Raji (cell line): Measurements from ENCODE around the gene SPATA31D1.

Source experiments
- POLR2A ChIP-seq: IDR thresholded peaks from 2 replicates; pipeline ENCODE4 v1.6.1; 2011; ENCODE audit warnings: low read depth, low read length, control low read depth; ENCODE audit not compliant: insufficient read depth

Gene SPATA31D1

DNA sequence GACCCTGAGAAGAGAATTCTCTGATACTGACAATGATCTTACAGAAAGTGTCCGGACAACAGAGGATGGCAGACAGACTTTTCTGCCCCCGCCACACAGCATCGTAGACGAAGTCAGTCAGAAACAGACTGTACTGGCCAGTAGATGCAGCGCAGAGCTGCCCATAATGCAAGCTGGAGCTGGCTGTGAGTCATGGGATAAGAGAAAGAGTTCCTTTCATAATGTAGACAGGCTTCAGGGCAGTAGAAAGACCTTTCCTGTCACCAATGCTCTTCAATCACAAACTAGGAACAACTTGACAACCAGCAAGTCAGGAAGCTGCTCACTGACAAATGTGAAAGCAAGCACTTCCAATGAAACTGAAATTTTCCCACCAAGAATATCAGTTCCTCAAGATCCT, 5.1 kb downstream of the SPATA31D1 start:
- no peak for TF ChIP-seq POLR2A

DNA sequence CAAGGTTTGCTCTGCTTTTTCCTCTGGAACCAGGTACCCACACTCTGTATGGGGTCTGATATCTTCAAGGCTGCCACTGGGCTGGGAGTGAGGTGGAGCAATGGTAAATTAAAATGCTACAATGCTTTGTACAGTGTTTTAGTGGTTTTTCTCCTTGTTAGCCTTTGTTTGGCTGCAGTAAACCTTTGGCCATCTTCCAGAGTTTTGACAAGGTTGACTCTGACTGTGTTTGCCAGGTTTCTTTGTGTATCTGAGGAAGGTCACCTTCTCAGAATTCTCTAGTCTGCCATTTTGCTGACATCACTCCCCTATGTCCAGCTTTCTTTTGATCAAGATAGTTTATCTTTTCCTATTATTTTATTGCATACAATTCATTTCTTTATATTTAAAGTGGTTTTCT, 11.2 kb downstream of the SPATA31D1 start:
- no peak for TF ChIP-seq POLR2A

DNA sequence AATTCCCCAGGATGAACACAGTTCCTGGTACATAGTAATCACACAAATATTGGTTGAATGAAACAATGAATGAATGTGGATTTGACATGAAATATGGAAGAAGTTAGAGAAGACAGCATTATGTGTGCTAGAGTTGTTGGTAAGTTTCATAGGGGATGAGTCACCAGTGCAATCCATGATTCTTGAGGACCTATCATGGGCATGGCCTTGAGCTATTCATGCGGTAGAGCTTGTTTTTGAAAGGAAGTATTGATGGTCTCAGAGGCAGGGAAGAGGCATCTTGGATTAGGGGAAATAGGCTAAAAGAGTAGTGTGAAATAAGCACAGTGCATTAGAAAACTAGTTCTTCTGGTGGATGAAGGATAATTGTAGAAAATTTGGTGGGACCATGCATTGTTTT, 22.1 kb downstream of the SPATA31D1 start:
- TF ChIP-seq POLR2A = no peak

DNA sequence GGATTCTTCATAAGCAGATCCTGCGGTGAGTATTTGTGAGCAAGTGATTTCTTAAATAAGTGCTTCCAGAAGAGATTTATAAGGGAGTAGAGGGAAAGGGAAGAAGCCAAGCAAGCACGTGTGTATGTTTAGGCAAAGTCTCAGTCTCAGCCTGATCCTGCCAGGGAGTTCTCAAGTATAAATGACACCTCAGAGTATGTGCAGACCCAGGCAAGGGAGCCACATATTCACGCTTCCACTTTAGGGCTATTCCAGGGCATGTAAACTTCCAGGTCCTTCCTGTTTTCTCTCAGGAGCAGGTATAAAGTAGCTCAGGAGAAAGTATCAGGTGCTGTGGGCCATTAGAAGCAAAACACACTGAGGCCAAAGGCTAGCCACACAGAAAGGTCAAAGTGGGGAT, 22.6 kb downstream of the SPATA31D1 start:
- no peak for TF ChIP-seq POLR2A

DNA sequence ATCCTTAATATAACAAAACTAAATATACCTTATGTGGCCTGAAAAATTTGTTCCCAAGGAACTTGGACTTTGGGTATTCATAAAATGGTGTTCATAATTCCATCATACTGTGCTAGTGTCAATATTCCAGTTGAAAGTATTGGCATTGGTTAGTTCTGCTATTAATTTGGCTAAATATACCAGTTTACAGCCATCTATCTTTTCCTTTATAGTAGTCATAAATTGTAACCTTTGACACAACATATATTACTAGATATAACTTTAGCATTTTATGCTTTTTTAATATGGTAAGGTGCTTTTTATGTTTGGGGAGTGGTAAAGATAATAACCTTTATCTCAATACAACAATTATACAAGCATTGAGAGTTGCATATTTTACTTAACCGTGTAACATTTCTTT, 23.7 kb downstream of the SPATA31D1 start:
- no peak for TF ChIP-seq POLR2A

DNA sequence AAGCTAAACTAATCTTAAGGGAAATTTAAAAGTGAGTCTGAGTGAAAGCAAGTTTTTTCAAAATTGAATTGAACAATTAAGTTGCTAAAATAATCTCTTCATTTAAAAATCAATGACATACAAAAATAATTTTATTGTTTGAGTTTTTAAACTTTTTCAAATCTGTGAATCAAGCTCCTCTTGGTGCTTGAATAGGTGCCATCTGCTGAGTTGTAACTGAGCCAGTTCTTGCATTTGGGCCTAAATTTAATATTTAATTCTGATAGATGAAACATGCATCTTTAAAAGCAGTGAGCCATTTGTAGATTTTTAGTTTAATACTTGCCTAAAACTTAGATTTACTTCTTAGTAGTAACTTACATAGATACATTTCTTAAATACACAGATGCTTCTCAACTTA, 31.8 kb downstream of the SPATA31D1 start:
- TF ChIP-seq POLR2A = no peak

DNA sequence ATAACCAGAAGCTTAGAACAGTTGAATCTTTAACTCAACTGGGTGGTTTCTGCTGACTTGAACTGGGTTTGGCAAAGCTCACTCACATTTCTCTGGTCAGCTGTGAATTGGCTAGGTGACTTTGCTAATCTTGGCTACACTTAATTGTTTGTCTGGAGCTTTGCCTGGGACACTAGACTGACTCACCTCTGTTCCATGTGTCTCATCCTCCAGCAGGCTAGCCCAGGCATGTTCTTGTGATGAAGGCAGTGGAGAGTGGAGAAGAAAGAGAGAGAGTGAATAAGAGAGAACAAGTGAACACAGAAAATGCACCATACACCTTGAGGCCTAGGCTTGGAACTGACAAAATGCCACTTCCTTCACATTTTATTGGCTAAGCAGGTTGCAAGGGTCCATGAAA, 32.6 kb downstream of the SPATA31D1 start:
- TF ChIP-seq POLR2A = no peak

DNA sequence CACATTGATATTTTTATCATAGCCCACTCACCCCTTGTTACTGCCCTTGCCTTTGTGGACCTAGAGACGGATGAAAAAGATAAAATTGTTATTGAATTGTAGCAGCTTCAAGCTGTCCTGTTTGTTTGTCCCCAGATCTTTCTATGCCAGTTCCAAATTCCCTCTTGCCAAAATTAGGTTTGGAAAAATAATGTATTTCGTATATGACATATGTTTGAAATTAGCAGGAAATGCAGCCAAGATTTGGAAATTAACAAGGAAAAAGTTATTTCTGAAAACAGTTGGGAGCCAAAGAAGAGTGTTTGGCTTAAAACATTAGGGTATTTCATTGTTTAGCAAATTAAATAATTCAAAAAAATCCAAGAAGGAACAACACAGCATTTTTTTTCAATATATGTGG, 33.5 kb downstream of the SPATA31D1 start:
- TF ChIP-seq POLR2A = no peak

DNA sequence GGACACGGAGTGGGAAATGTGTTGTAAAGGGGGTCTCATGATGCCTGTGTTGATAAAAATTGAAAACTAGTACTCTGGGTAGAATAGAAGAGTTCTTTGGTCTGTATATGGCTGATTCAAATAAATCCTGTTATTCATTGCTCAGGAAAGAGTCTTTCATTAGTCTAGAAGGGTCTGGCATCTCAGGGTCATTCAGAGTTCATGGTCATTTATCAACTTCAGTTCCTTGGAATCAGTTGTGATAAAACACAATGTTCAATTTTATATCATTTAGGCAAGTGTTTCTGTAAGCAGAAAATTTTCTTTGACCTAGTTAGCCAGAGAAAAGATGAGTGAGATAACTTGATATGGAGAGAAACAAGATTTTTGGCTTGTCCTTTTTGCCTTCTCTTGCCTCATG, 36.3 kb downstream of the SPATA31D1 start:
- TF ChIP-seq POLR2A = no peak

DNA sequence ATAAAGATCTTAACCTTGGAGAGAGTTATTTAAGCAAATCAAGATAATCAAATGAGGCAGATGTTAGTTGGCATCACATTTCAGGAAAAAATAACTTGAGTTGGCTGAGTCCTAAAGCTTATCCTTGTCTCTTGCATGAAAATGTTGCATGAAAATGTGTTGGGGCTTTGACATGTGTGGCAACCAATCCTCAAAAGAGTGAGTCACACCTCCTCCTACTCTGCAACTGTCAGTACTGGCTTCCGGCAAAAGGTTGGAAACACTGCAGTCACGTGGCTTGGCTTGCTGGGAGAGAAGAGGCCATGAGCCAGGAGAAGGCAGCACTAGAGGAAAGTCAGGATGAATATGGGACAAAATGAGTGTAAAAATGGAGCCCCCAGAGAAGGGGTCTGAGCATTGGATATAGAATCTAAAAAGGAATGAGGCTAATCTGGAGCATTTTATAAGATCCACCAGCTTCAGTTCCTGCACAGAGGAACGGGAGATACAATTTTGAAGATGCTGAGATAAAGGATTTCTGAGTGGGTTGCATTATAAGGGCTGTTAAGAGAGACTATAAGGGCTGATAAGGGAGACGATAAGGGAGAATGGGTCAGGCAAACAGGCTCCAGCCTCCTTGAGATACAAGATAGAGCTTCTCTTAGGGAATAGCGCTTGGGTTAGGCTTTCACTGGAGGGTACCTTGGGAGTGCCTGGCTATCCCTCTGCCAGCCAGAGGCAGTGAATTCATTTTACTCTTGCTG, 43.1 kb downstream of the SPATA31D1 start:
- no peak for TF ChIP-seq POLR2A

DNA sequence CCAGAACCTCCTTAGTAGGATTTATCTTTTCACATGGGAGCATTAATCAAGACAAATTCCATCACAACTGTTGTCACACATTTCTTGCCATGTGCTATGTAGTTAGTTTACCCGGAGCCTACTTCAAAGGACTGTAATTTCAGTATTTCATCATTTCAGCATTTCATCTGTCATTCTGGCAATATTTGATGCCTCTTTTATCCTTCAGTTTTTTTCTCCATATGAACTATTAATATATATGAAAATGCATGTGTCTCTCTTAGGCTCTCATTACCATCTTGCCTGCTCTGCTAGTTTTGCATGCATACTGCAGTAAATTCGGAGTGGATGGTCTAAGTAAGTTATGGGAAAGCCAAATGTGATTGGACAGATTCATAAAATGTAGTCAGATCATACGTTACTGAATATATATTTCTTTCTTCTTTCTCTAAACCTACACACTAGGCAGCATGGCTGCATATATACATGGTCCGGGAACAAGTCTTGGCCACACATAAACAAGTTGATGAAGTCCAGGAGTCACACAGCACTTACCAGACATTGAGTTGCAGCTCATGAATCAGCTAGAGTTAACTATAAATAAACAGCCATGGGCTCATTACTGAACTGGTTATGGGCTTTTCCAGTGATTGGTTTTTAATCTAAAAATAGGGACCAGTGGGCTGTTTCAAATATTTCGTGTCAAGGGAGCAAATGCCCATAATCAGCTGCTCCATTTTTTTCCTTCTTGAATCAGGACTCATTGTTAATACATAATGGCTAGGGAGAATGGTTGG, 46.6 kb downstream of the SPATA31D1 start:
- TF ChIP-seq POLR2A = no peak

DNA sequence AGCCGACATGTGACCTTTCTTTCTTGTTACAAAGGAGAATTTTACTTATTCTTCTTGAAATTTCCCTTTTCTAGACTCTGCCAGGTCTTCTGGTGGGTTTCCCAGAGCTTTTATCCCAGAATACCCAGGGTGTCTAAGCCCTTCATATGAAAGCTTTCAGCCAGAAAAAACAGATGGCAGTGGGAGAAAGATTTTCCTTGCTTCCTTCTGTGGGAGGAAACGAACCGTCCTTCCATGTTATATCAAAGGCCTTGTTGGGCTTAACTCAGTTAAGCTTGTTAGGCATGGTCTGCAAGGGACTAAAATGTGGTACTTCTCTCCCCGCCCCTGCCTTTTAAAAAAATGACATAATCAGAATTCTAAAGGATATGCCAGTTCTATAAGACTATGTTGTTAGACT, 47.5 kb downstream of the SPATA31D1 start:
- no peak for TF ChIP-seq POLR2A

DNA sequence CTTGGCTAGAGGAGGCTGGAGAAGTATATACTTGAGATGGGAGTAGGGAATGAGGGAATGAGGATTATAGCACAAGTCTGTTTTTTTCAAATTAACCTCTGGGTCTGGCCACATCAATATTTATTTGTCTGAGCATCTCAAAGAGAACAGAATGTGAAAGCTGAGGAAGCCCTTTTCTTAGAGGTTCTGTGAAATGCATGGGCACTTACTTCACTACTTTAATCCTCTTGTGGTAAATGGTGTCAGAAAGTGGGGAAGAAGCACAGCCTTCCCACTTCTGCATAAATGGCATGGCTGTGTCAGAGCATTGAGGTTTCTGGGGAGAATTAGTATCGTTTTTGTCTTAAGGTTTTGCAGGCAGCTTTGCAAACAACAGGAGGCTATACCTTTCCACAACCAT, 48.6 kb downstream of the SPATA31D1 start:
- TF ChIP-seq POLR2A = no peak

DNA sequence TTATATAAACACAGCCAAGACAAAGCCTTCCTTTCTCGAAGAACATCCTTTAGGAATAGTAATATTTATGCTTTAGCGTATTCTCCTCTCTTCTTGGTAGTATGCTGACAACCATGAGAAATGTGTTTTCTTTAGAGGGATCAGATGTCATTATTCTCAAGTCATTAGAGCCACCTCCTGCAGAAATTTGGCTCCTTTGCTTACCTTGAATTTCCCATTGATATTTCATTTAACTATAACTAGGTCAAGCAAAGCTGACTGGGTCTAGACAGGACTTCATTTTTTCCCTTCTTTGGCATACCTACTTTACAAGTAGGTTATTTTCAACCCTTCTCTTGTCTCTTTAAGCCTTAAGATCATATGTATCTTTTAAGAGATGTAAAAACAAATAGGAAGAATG, 50.3 kb downstream of the SPATA31D1 start:
- no peak for TF ChIP-seq POLR2A
